Coronary artery (tissue), 2 donors: ENCODE results near the gene SMOC2.

Experiments used
- DNase-seq: peaks from one replicate; pipeline ENCODE4 v3.0.0-alpha.2; 2017; ENCODE audit warnings: low spot score
- H3K27ac ChIP-seq, 2 donors: fragments of 200-600 bp; sonication (generic); one replicate each; pipeline ENCODE4 v1.5.1; 2016 to 2019
- H3K4me3 ChIP-seq: fragments of 200-600 bp; sonication (generic); 2 replicates; pipeline ENCODE4 v1.5.1; 2016; ENCODE audit warnings: mild to moderate bottlenecking, moderate library complexity
- TF ChIP-seq, protein P1 (sequence below): fragments of 200-600 bp; sonication (generic); IDR thresholded peaks from one replicate; pipeline ENCODE4 v1.5.1; 2019; ENCODE audit warnings: antibody characterized with exemption

The SMOC2 gene

DNA sequence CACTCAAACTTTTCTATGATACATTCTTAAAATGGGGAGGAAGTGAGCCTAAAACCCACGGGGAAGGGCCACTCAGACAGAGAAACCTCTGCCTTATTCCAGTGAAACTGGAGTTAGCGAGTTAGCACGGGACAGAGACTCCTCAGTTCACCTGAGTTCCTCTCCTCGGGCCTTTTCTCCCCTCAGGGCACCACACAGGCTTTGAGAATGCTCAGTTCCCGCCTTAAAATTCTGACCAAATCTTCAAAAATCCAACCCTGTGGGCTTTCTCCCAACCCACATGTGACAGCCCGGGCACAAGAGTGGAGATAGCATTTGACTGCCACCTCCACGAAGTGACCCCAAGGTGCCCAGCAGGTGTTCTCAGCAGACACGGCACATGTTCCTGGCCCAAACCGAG is 204.3 kb downstream of the SMOC2 start:
- no peak for DNase-seq
- H3K4me3 ChIP-seq = no peak overlapping the region
- no peak overlapping the region for H3K27ac ChIP-seq
- TF ChIP-seq, protein P1, sequence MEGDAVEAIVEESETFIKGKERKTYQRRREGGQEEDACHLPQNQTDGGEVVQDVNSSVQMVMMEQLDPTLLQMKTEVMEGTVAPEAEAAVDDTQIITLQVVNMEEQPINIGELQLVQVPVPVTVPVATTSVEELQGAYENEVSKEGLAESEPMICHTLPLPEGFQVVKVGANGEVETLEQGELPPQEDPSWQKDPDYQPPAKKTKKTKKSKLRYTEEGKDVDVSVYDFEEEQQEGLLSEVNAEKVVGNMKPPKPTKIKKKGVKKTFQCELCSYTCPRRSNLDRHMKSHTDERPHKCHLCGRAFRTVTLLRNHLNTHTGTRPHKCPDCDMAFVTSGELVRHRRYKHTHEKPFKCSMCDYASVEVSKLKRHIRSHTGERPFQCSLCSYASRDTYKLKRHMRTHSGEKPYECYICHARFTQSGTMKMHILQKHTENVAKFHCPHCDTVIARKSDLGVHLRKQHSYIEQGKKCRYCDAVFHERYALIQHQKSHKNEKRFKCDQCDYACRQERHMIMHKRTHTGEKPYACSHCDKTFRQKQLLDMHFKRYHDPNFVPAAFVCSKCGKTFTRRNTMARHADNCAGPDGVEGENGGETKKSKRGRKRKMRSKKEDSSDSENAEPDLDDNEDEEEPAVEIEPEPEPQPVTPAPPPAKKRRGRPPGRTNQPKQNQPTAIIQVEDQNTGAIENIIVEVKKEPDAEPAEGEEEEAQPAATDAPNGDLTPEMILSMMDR = no peak

DNA sequence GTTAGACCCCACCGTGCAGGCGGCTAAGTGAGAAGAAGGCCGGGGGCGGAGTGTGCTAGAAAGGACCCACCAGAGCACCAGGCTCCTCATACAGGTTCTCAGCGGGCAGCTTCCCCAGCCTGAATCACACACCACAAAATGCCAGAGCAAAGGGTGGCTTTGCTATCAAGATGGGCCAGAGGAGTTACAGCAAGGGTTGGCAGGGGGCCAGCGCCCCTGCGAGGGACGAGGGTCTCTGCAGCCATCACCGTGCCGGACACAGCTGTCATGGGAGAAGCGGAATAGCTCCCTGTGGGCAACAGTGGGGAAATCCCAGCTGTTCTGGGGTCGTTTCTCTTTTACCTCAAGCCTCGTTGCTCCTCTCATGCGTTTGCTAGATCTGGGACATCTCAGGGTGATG is 206.3 kb downstream of the SMOC2 start:
- no peak for DNase-seq
- Histone ChIP-seq H3K27ac (no peak overlapping the region), H3K4me3 (no peak overlapping the region)
- TF ChIP-seq, protein P1 = no peak

DNA sequence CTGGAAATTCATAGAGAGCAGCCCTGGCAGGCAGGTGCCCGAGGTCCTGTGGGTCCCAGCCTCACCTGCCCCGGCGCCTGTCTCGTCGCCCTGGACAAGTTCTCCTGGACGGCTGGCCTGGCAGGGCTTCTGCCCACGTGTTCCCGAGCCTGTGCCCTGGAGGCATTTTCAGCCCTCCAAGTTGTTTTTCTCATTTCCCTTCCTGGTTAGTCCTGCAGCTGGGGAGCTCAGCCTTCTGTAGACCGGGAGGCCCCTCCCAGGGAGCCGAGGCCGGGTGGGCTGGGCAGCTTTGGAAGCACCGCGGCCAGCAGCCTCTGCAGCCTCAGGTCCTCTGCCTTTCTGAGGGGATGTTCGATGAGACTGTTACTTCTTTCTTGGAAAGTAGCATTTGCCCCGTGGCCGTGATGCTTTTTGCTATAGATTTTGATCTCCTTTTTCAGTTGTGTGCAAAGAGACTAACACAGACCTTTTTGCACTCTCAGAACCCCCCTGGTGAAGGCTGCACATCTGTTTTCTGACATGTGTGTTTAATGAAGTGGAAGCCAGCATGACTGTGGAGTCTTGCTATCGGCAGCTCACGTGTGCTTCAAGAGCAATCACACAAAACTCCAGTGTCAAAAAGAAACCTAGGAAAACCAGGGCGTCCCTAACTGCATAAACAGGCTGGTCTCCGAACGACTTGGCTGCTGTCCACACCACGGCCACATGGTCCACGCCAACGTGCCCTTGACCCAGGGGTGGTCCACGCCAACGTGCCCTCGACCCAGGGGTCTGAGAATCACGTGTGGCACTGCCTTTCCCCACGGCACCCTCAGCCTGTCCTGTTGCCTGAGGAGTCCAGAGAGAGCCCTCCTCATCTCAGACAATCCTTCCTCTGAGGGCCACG is 207.5 kb downstream of the SMOC2 start:
- TF ChIP-seq, protein P1 = no peak
- no peak overlapping the region for H3K4me3 ChIP-seq
- H3K27ac ChIP-seq = no peak overlapping the region
- DNase-seq = no peak

DNA sequence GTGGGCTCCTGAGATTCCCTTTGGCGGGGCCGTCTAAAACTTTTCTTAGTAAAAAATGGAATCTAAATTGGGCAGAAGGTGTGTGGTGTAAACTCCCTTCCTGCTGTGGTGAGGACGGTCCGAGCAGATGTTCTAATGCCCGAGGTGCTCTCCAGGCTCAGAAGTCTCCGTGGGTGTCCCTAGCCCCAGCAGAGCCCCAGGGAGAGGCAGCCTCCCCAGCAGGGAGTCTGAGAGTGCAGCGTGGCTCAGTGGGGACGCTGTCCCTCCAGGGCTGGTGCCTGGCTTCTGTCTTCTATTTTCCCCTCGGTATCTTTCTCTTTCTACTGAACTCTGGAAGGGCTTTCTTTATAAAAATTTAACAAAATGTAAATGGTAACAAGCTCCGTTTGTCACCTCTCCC is 208.2 kb downstream of the SMOC2 start:
- Histone ChIP-seq H3K4me3 (no peak overlapping the region), H3K27ac (no peak overlapping the region)
- no peak for DNase-seq
- TF ChIP-seq, protein P1 = no peak

DNA sequence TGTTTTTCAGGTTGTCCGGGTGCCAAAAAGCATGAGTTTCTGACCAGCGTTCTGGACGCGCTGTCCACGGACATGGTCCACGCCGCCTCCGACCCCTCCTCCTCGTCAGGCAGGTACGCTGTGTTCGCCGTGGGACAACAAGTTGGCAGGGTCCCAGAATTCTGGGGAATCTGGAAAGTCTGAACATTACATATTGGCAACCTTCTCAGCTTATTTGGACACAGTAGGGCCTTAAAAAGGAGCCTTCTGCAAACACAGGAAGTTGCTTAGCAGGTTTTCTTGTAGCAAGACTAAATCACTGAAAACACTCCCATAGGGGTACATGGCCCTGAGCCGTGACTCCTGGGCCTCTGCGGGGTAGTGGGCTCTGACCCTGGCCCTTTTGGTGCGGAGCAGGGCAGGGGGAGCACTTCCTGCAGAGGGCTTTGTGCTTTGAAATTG is 209.7 kb downstream of the SMOC2 start:
- Histone ChIP-seq H3K4me3 (no peak overlapping the region), H3K27ac (no peak overlapping the region)
- TF ChIP-seq, protein P1 = no peak
- DNase-seq = no peak

DNA sequence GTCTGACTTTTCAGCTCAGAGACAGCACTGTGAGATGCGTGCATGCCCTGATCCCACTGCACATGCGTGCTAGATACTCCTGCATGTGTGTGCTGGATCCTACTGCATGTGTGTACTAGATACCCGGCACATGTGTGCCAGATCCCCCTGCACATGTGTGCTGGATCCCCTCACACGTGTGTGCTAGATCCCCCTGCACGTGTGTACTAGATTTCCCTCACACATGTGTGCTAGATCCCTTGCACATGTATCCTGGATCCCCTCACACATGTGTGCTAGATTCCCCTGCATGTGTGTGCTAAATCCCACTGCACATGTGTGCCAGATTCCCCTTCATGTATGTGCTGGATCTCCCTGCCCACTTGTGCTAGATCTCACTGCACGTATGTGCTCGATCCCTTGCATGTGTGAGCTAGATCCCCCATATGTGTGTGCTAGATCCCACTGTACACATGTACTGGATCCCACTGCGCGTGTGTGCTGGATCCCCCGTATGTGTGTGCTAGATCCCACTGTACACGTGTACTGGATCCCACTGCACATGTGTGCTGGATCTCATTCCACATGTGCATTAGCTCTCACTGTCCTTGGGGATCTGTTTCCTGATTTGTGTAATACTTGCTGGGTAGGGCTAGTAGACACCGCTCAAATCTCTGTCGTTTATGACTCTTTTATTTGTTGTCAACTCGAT is 214.6 kb downstream of the SMOC2 start:
- Histone ChIP-seq H3K27ac (no peak overlapping the region), H3K4me3 (no peak overlapping the region)
- no peak for DNase-seq
- TF ChIP-seq, protein P1 = no peak
